Measurements from ENCODE around the gene ZSCAN2.
"Not testable (repeated sequence)": the region's sequence is repeated elsewhere in the genome, so short reads cannot be mapped to it uniquely, and the experiment has no call there.

ZSCAN2 gene

GRCh38 chr15:84631706-84632272, 31.0 kb downstream of the ZSCAN2 start:
- peak; percentile 20 for DNase-seq (ENCODE audit: low read depth)
- H3K4me3 ChIP-seq (ENCODE audit: low read length) = peak overlapping the region; percentile 80
- TF ChIP-seq CTCF (conservative IDR thresholded peaks at IDR 0.05; ENCODE audit: low read length) = no peak

- DNase-seq (ENCODE audit: low read depth) = peak; percentile 73
- peak overlapping the region; percentile 80 for H3K4me3 ChIP-seq (ENCODE audit: low read length)
- TF ChIP-seq CTCF (conservative IDR thresholded peaks at IDR 0.05; ENCODE audit: low read length) = no peak
Measured at GRCh38 chr15:84633311-84634227, 32.8 kb downstream of the ZSCAN2 start.

- no peak for TF ChIP-seq CTCF (conservative IDR thresholded peaks at IDR 0.05; ENCODE audit: low read length)
- H3K4me3 ChIP-seq (ENCODE audit: low read length) = peak overlapping the region; percentile 80
- DNase-seq (ENCODE audit: low read depth) = no peak
Measured at GRCh38 chr15:84634228-84634837, 33.5 kb downstream of the ZSCAN2 start.

GRCh38 chr15:84638103-84638502, 37.3 kb downstream of the ZSCAN2 start:
- peak; percentile 13 for DNase-seq (ENCODE audit: low read depth)
- no peak overlapping the region for H3K4me3 ChIP-seq (ENCODE audit: low read length)
- TF ChIP-seq CTCF (conservative IDR thresholded peaks at IDR 0.05; ENCODE audit: low read length) = no peak

- H3K4me3 ChIP-seq (ENCODE audit: low read length); DNase-seq (ENCODE audit: low read depth): not testable (repeated sequence)
Measured at GRCh38 chr15:84641871-84642270, 41.1 kb downstream of the ZSCAN2 start.

GRCh38 chr15:84642640-84643039, 41.8 kb downstream of the ZSCAN2 start:
- not testable (repeated sequence) for DNase-seq (ENCODE audit: low read depth); H3K4me3 ChIP-seq (ENCODE audit: low read length)

- DNase-seq (ENCODE audit: low read depth) = no peak
- H3K4me3 ChIP-seq (ENCODE audit: low read length) = no peak overlapping the region
- TF ChIP-seq CTCF (conservative IDR thresholded peaks at IDR 0.05; ENCODE audit: low read length) = no peak
Measured at GRCh38 chr15:84643838-84644237, 43.0 kb downstream of the ZSCAN2 start.

GRCh38 chr15:84645496-84645895, 44.7 kb downstream of the ZSCAN2 start:
- no peak for DNase-seq (ENCODE audit: low read depth)
- H3K4me3 ChIP-seq (ENCODE audit: low read length) = no peak overlapping the region
- no peak for TF ChIP-seq CTCF (conservative IDR thresholded peaks at IDR 0.05; ENCODE audit: low read length)
